BE2C (cell line): Measurements from ENCODE around the gene KRTAP10-7.
"Not testable (repeated sequence)": the region's sequence is repeated elsewhere in the genome, so short reads cannot be mapped to it uniquely, and the experiment has no call there.

Experiments
- DNase-seq: peaks from one replicate; pipeline ENCODE4 v3.0.0-alpha.2; 2020
- H3K27me3 ChIP-seq: fragments of 250-450 bp; sonication (Bioruptor Pico); 2 replicates; pipeline ENCODE4 v1.5.1; 2020; ENCODE audit warnings: mild to moderate bottlenecking
- H3K36me3 ChIP-seq: fragments of 250-450 bp; sonication (Bioruptor Pico); 2 replicates; pipeline ENCODE4 v1.5.1; 2020; ENCODE audit warnings: mild to moderate bottlenecking
- H3K4me1 ChIP-seq: fragments of 250-450 bp; sonication (Bioruptor Pico); 2 replicates; pipeline ENCODE4 v1.5.1; 2020
- H3K4me3 ChIP-seq: 2 replicates; pipeline ENCODE4 v1.5.1; 2011; ENCODE audit warnings: low read depth, low read length
- H3K9me3 ChIP-seq: fragments of 250-450 bp; sonication (Bioruptor Pico); 2 replicates; pipeline ENCODE4 v1.5.1; 2020
- TF ChIP-seq, protein P1 (sequence below): IDR thresholded peaks from 2 replicates; pipeline ENCODE4 v1.5.1; 2012; ENCODE audit warnings: mild to moderate bottlenecking, low read depth, low read length

The KRTAP10-7 gene

DNA sequence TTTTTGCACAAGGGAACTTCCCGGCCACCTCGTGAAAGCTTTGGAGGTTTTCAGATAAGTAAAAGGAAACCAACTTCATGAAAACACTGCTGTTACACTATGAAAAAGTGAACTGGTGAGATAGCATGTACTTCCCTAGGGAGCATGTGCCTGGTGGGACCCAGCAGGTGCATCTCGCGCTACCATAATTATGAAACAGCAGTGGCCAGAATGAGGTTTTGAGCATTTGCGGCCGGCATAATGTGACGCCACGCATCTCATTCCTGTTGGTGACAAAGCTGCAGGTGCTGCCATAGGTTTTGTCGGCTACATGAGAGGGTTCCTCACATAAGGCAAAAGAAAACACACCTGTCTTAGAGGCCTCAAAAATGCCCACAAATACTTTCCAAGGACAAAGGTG lies 43.5 kb upstream of the KRTAP10-7 start:
- no peaks in the 10 kb centered on the region for H3K9me3 ChIP-seq
- TF ChIP-seq, protein P1, sequence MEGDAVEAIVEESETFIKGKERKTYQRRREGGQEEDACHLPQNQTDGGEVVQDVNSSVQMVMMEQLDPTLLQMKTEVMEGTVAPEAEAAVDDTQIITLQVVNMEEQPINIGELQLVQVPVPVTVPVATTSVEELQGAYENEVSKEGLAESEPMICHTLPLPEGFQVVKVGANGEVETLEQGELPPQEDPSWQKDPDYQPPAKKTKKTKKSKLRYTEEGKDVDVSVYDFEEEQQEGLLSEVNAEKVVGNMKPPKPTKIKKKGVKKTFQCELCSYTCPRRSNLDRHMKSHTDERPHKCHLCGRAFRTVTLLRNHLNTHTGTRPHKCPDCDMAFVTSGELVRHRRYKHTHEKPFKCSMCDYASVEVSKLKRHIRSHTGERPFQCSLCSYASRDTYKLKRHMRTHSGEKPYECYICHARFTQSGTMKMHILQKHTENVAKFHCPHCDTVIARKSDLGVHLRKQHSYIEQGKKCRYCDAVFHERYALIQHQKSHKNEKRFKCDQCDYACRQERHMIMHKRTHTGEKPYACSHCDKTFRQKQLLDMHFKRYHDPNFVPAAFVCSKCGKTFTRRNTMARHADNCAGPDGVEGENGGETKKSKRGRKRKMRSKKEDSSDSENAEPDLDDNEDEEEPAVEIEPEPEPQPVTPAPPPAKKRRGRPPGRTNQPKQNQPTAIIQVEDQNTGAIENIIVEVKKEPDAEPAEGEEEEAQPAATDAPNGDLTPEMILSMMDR = no peak
- peaks cover 52% of the 10 kb centered on the region for H3K27me3 ChIP-seq
- no peak overlapping the region for H3K4me3 ChIP-seq
- H3K36me3 ChIP-seq = no peaks in the 10 kb centered on the region
- H3K4me1 ChIP-seq = no peaks in the 10 kb centered on the region
- DNase-seq = no peak

- TF ChIP-seq, protein P1 = no peak
- Histone ChIP-seq H3K4me3 (no peak overlapping the region), H3K4me1 (no peaks in the 10 kb centered on the region), H3K27me3 (peaks cover 47% of the 10 kb centered on the region), H3K36me3 (no peaks in the 10 kb centered on the region), H3K9me3 (no peaks in the 10 kb centered on the region)
- DNase-seq = no peak
These were observed 42.7 kb upstream of the KRTAP10-7 start for GRCh38 chr21:44557491-44558328.

DNA sequence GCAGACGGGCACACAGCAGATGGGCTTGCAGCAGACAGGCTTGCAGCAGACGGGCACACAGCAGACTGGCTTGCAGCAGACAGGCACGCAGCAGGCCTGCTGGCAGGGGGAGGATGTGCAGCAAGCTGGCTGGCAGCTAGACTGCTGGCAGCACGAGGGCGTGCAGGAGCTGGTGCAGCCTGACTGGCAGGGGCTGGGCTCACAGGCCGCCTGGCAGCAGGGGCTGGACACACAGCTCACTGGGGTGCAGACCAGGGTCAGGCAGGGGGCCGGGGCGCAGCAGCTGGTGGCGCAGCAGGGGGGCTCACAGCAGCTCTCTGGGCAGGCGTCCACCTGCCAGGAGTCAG lies 42.1 kb upstream of the KRTAP10-7 start:
- not testable (repeated sequence) for H3K4me1 ChIP-seq, H3K4me3 ChIP-seq, DNase-seq, H3K9me3 ChIP-seq, H3K36me3 ChIP-seq
- H3K27me3 ChIP-seq = peaks cover 41% of the 10 kb centered on the region

- TF ChIP-seq, protein P1 = no peak
- peaks cover 37% of the 10 kb centered on the region for H3K27me3 ChIP-seq
These were observed 41.7 kb upstream of the KRTAP10-7 start, which contains the start of gene KRTAP10-3 for GRCh38 chr21:44558695-44559094. Gene KRTAP10-3, minus strand, starts transcription at chr21:44558795. Its CDS starts 80 bp downstream, at chr21:44558715.

GRCh38 chr21:44564099-44564498 lies 36.3 kb upstream of the KRTAP10-7 start:
- DNase-seq = no peak
- TF ChIP-seq, protein P1 = no peak
- Histone ChIP-seq H3K4me1 (no peaks in the 10 kb centered on the region), H3K4me3 (no peak overlapping the region), H3K27me3 (no peaks in the 10 kb centered on the region; the same call in 1 of the 2 replicates), H3K36me3 (no peaks in the 10 kb centered on the region), H3K9me3 (no peaks in the 10 kb centered on the region)

More at GRCh38 chr21:44558695-44559094, 41.7 kb upstream of the KRTAP10-7 start, which contains the start of gene KRTAP10-3:
- DNase-seq = no peak
- no peaks in the 10 kb centered on the region for H3K4me1 ChIP-seq
- H3K36me3 ChIP-seq = no peaks in the 10 kb centered on the region
- H3K9me3 ChIP-seq = no peaks in the 10 kb centered on the region
- no peak within 1 kb of the TSS for H3K4me3 ChIP-seq

- no peaks in the 10 kb centered on the region for H3K9me3 ChIP-seq
- no peak for DNase-seq
- no peaks in the 10 kb centered on the region for H3K4me1 ChIP-seq
- no peak overlapping the region for H3K4me3 ChIP-seq
- TF ChIP-seq, protein P1 = no peak
- no peaks in the 10 kb centered on the region; the same call in 1 of the 2 replicates for H3K27me3 ChIP-seq
- H3K36me3 ChIP-seq = no peaks in the 10 kb centered on the region
These were observed 35.4 kb upstream of the KRTAP10-7 start for GRCh38 chr21:44564886-44565598.
